GM06990 (cell line): ENCODE results near the gene TBC1D22B.
"Not testable (repeated sequence)": the region's sequence is repeated elsewhere in the genome, so short reads cannot be mapped to it uniquely, and the experiment has no call there.

Experiments used
- DNase-seq: peaks from one replicate; pipeline ENCODE4 v3.0.0-alpha.2; 2011; ENCODE audit not compliant: insufficient read length; ENCODE audit errors: extremely low read depth
- H3K27me3 ChIP-seq: replicated peaks from 2 replicates; pipeline ENCODE4 v1.6.0; 2011; ENCODE audit warnings: low read length; ENCODE audit not compliant: control insufficient read depth, insufficient read depth
- H3K36me3 ChIP-seq: 2 replicates; pipeline ENCODE4 v1.5.1; 2011; ENCODE audit warnings: low read length; ENCODE audit not compliant: control insufficient read depth, insufficient read depth
- H3K4me3 ChIP-seq: replicated peaks from 2 replicates; pipeline ENCODE4 v1.5.1; 2011; ENCODE audit warnings: low read depth, mild to moderate bottlenecking, control low read depth, low read length
- TF ChIP-seq, protein P1 (sequence below): IDR thresholded peaks from 2 replicates; pipeline ENCODE4 v1.5.1; 2011; ENCODE audit warnings: low read length, control low read depth, mild to moderate bottlenecking, inconsistent platforms; ENCODE audit not compliant: insufficient read depth, poor library complexity, severe bottlenecking

Gene TBC1D22B

DNA sequence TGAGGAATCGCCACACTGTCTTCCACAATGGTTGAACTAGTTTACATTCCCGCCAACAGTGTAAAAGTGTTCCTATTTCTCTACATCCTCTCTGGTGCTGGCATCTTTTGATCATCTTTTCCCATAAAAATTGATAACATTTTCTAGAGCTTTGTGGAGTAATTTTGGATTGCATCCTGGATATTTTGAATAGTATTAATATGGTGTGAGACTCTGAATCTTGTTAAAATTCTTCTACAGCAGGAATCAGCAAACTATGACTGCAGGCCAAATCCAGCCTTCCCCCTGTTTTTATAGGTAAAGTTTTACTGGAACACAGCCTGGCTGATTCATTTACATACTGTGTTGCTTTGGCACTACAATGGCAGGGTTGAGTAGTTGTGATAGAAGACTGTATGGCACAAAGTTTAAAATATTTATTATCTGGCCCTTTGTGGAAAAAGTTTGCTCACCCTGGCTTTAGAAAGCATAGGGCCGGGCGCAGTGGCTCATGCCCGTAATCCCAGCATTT lies 81.2 kb downstream of the TBC1D22B start:
- Histone ChIP-seq H3K27me3 (no peaks in the 10 kb centered on the region), H3K36me3 (no peaks in the 10 kb centered on the region; the same call in 1 of the 2 replicates), H3K4me3 (no peak overlapping the region)
- DNase-seq: no peak
- TF ChIP-seq, protein P1, sequence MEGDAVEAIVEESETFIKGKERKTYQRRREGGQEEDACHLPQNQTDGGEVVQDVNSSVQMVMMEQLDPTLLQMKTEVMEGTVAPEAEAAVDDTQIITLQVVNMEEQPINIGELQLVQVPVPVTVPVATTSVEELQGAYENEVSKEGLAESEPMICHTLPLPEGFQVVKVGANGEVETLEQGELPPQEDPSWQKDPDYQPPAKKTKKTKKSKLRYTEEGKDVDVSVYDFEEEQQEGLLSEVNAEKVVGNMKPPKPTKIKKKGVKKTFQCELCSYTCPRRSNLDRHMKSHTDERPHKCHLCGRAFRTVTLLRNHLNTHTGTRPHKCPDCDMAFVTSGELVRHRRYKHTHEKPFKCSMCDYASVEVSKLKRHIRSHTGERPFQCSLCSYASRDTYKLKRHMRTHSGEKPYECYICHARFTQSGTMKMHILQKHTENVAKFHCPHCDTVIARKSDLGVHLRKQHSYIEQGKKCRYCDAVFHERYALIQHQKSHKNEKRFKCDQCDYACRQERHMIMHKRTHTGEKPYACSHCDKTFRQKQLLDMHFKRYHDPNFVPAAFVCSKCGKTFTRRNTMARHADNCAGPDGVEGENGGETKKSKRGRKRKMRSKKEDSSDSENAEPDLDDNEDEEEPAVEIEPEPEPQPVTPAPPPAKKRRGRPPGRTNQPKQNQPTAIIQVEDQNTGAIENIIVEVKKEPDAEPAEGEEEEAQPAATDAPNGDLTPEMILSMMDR: no peak

GRCh38 chr6:37339741-37340638 lies 82.4 kb downstream of the TBC1D22B start:
- Histone ChIP-seq H3K27me3 (no peaks in the 10 kb centered on the region), H3K36me3 (no peaks in the 10 kb centered on the region; the same call in 1 of the 2 replicates), H3K4me3 (no peak overlapping the region)
- TF ChIP-seq, protein P1: no peak
- no peak for DNase-seq

DNA sequence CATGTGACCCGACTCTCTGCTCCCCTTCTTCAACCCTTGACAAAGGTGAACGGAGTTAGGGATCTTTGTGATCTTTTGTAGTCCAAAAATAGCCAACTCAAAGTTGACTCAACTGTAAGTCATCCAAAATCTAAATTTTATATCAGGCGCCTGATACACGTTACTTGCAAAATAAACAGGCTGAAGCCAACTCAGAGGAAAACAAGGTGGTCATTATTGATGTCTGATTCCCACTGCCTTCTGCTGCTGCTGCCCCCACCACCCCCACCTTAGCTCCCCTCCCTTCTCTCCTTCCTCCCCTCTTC lies 83.0 kb downstream of the TBC1D22B start:
- Histone ChIP-seq H3K36me3 (no peaks in the 10 kb centered on the region; the same call in 1 of the 2 replicates), H3K27me3 (no peaks in the 10 kb centered on the region)
- TF ChIP-seq, protein P1: no peak

GRCh38 chr6:37343248-37343647 lies 85.7 kb downstream of the TBC1D22B start:
- Histone ChIP-seq H3K4me3 (no peak overlapping the region), H3K27me3 (no peaks in the 10 kb centered on the region), H3K36me3 (no peaks in the 10 kb centered on the region)
- no peak for DNase-seq
- TF ChIP-seq, protein P1: no peak

More for the DNA sequence above, 83.0 kb downstream of the TBC1D22B start:
- no peak for DNase-seq
- no peak overlapping the region for H3K4me3 ChIP-seq

DNA sequence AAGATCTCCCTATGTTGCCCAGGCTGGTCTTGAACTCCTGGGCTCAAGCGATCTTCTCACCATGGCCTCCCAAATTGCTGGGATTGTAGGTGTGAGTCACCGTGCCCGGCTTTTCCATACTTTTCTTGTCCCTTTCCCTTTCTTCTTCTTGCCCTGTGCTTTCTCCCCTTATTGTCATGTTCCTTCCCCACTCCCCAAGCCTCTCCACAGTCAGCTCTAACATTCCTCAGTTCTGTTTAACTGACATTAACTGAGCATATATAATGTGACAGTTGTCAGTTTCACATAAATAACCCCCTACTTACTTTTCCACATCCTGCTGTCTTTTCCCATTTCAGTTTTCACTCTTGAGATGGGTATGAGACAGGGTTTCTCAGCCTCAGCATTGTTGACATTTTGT lies 86.7 kb downstream of the TBC1D22B start:
- H3K4me3 ChIP-seq: no peak overlapping the region

DNA sequence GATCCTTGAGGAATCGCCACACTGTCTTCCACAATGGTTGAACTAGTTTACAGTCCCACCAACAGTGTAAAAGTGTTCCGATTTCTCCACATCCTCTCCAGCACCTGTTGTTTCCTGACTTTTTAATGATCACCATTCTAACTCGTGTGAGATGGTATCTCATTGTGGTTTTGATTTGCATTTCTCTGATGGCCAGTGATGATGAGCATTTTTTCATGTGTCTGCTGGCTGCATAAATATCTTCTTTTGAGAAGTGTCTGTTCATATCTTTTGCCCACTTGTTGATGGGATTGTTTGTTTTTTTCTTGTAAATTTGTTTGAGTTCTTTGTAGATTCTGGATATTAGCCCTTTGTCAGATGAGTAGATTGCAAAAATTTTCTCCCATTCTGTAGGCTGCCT lies 88.2 kb downstream of the TBC1D22B start:
- not testable (repeated sequence) for DNase-seq, H3K36me3 ChIP-seq, H3K27me3 ChIP-seq, H3K4me3 ChIP-seq

More for the DNA sequence above, 86.7 kb downstream of the TBC1D22B start:
- TF ChIP-seq, protein P1: no peak
- Histone ChIP-seq H3K36me3 (no peaks in the 10 kb centered on the region), H3K27me3 (no peaks in the 10 kb centered on the region)
- no peak for DNase-seq
